ENCODE measurements around the gene SLCO4A1.

The SLCO4A1 gene, protein sequence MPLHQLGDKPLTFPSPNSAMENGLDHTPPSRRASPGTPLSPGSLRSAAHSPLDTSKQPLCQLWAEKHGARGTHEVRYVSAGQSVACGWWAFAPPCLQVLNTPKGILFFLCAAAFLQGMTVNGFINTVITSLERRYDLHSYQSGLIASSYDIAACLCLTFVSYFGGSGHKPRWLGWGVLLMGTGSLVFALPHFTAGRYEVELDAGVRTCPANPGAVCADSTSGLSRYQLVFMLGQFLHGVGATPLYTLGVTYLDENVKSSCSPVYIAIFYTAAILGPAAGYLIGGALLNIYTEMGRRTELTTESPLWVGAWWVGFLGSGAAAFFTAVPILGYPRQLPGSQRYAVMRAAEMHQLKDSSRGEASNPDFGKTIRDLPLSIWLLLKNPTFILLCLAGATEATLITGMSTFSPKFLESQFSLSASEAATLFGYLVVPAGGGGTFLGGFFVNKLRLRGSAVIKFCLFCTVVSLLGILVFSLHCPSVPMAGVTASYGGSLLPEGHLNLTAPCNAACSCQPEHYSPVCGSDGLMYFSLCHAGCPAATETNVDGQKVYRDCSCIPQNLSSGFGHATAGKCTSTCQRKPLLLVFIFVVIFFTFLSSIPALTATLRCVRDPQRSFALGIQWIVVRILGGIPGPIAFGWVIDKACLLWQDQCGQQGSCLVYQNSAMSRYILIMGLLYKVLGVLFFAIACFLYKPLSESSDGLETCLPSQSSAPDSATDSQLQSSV

DNA sequence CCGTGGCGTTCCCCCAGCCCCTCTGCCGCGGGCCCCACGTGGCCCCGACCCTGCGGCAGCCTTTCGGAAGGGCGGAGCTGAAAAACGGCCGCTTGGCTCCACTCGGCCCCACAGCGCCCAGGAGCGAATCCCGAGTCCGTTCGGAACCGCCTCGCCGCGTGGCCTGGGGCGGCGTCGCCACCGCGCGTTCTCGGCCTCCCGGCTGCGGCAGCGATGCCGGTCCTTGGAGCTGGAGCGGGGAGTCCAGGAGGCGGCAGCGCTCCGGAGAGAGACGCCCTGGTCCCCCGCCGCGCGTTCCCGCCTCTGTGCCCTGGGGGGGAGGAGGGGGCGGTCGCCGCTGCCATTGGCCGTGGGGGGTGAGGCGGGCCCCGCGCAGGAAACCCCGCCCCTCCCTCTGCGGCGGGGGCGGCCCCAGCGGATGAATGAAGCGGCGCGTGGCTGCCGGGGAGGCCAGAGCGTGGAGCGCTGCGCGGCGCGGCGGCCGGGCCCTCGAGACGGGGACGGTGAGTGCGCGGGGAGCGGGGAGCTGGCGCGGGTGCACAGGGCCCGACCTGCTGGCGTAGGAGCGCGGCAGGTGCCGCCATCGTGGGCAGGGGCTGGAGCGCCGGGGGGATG lies at the start of gene SLCO4A1:
Gene SLCO4A1 (plus strand): TSS at position 453 of the 615 bp plus-strand sequence. CDS start 13,952 bp downstream, outside the sequence.
- peak; percentile 70 to 84 for DNase-seq (ENCODE audit: low read depth in 2 of 2)

DNA sequence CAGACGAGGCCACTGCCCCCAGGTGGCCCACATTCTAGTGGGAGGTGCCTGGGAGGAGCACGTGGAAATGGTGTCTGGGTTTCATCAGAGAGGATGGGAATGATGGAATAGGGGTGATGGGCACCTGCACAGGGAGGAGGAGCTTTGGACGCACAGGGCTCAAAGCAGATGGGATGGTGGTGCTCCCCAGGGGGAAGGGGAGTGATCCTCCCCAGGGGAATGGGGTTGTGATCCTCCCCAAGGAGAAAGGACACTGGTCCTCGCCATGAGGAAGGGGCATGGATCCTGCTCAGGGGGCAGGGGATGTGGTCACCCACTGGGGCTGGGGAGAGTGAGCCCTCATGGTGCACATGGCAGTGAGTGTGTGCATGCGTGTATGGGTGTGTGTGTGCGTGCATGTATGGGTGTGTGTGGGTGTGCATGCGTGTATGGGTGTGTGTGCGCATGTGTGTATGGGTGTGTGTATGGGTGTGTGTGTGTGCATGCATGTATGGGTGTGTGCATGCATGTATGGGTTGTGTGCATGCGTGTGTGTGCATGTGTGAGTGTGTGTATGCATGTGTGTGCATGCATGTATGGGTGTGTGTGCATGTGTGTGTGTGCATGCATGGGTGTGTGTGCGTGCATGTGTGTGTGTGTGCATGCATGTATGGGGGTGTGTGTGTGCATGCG lies 49.7 kb upstream of the SLCO4A1 start:
- DNase-seq (ENCODE audit: low read depth in 2 of 2) = no peak

- DNase-seq (ENCODE audit: low read depth in 2 of 2) = no peak
Observed at GRCh38 chr20:62593616-62594015, 48.7 kb upstream of the SLCO4A1 start.

DNA sequence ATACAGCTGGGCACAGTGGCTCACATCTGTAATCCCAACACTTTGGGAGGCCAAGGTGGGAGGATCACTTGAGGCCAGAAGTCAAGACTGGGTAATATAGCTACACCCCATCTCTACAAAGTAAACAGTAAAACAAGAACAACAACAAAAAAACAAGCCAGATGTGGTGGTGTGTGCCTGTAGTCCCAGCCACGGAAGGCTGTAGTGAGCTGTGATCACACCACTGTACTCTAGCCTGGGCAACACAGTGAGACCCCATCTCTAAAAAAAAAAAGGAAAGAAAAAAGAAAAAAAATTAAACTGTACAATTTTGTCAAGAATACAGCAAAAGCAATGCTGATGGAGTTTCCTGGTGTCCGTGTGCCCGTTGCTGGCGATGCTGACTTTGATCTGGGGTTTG lies 47.2 kb upstream of the SLCO4A1 start:
- DNase-seq (ENCODE audit: low read depth in 2 of 2) = no peak

DNA sequence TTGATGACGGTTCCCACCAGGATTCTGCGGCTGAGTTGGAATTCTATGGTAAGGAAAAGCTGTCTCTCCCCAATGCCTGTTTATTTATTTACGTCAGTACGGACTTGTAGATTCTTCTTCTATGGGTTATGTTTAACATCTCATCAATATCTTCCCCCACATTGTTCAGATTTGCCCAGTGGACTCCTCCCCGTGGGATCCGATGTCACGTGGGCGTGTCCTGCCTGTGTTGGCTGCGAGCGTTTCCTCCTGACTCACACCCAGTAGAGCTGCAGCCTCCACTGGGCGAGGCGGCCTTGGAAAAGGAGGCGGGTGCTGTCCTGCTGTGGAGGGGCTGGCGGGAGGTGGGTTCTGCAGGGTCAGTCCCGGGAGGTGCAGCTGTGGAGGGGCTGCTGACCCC lies 46.8 kb upstream of the SLCO4A1 start:
- DNase-seq (ENCODE audit: low read depth in 2 of 2) = no peak

GRCh38 chr20:62596486-62596885 lies 45.8 kb upstream of the SLCO4A1 start:
- no peak for DNase-seq (ENCODE audit: low read depth in 2 of 2)

GRCh38 chr20:62596921-62597320 lies 45.4 kb upstream of the SLCO4A1 start:
- no peak for DNase-seq (ENCODE audit: low read depth in 2 of 2)

DNA sequence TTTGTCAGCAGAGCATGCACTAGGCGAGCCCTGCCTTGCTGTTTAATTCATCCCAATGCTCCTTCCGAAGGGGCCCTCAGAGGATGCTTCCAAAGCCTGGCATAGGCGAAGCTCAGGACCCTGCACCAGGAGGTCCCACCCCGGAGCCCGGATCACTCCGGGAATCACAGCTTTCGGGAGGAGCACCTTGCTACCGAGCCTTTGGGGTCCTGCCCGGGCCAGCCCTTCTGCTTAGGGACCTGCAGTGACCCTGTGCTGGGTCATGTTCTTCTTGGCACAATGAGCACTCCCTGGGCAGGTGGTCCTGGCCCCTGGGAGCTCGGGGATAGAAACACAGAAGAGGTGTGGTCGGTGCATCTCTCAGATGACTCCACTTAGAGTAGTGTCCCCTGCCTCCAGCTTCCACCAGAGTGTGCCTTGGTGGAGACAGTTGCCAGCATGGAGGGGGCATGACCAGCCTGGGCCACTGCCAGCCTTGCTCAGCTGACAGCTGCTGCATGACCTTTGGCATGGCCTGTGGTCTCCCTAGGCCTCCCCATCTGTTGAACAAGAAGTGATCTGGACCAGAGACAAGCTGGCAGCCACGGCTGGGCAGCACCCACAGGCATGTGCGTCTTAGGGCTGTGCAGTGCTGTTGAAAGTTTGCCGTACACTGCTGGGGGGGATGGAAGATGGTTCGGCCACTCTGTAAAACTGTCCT lies 44.7 kb upstream of the SLCO4A1 start:
- no peak for DNase-seq (ENCODE audit: low read depth in 2 of 2)

DNA sequence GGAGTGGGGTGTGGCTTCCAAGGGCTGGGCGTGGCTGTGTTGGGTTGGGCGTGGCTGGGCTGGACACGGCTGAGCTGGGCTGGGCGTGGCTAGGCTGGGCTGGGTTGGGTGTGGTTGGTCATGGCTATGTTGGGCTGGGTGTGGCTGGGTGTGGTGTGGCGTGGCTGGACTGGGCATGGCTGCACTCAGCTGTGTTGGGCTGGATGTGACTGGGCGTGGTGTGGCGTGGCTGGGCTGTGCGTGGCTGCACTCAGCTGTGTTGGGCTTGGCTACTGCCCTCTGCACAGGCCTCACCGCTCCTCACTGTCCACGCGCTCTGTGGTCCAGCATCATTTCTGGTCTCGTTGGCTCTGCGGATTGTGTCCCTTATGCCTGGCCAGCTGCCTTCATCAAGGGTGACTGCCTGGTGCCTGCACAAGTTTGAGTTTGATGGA lies 43.5 kb upstream of the SLCO4A1 start:
- DNase-seq (ENCODE audit: low read depth in 2 of 2) = no peak

GRCh38 chr20:62599216-62600110 lies 42.8 kb upstream of the SLCO4A1 start:
- no peak for DNase-seq (ENCODE audit: low read depth in 2 of 2)

GRCh38 chr20:62601172-62601571 lies 41.1 kb upstream of the SLCO4A1 start:
- no peak for DNase-seq (ENCODE audit: low read depth in 2 of 2)

- DNase-seq (ENCODE audit: low read depth in 2 of 2) = no peak
Observed at GRCh38 chr20:62601714-62602113, 40.6 kb upstream of the SLCO4A1 start.

GRCh38 chr20:62602550-62602949 lies 39.8 kb upstream of the SLCO4A1 start:
- no peak for DNase-seq (ENCODE audit: low read depth in 2 of 2)

- peak in 1 of 2 donors; percentile 42 for DNase-seq (ENCODE audit: low read depth in 2 of 2)
Observed at GRCh38 chr20:62603021-62603906, 39.0 kb upstream of the SLCO4A1 start.

DNA sequence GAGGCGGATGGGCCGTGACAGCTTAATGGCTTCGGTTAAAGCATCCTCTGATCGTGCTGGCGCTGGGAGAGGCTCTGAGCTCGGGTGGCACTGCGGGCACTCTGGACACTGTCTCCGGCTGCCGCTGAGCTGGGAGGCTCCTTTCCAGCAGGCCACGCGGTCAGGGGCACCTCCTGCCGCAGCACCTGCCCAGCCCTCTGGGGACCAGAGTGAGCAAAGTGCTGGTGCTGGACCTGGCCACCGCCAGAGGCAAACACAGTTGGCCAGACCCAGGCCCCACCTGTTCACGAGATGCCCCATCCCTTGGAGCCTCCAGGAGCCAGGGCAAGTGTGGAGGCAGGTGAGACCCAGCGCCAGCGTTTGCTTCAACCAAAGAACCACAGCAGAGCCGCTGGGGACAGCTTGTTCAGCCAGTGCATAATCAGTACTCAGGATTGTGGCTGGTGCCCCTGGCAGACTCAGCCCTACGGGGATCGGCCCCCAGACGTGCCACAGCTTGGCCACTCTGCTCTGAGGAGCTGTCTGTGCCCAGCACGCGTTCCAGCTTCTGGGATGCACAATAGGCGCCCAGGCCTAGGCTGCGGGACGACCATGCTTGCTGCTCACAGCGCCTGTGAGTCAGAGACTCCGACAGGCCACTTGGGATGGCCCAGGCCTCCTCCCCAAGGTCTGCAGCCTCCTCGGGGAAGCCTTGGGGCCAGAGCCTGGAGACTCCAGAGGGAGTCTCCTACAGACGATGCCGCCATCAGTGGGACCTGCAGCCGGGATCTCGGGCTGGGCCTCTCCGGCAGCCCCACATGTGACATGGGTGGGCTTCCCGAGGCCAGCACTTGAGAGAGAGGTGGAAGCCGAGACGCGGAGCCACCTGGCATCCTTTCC lies 38.2 kb upstream of the SLCO4A1 start:
- no peak for DNase-seq (ENCODE audit: low read depth in 2 of 2)

GRCh38 chr20:62604796-62605195 lies 37.5 kb upstream of the SLCO4A1 start:
- DNase-seq (ENCODE audit: low read depth in 2 of 2) = no peak

DNA sequence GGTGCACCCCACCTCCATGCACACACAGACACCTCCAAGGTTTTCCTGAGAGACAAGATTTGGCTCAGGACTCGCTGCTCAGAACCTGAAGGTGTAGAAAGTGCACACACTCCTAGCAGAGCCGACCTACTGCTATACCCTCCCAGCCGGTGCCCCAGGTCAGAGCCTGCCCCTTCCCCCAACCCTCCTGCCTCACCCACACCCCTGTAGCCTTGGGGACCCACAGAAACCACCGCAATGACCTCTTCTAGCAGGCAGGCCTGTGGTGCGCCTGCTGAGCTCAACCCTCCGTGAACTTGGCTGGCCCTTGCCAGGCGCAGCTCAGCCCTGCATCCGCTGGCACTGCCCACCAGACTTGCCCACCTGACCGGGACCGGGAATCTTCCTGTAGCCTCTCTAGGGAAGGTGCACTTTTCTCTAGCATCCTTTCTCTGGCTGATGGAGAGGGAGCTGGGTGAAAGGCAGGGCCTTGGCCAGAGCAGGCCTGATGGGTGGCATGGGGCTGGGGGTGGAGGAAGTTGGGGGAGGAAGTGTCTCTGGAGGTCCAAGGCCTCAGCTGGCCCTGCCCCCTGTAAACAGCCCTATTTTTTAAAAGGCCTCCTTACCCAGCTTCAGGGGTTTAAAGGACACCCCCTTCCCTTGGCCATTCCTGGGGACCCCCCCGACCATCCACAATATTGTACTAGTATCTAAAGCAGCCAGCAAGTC lies 36.9 kb upstream of the SLCO4A1 start:
- no peak for DNase-seq (ENCODE audit: low read depth in 2 of 2)

DNA sequence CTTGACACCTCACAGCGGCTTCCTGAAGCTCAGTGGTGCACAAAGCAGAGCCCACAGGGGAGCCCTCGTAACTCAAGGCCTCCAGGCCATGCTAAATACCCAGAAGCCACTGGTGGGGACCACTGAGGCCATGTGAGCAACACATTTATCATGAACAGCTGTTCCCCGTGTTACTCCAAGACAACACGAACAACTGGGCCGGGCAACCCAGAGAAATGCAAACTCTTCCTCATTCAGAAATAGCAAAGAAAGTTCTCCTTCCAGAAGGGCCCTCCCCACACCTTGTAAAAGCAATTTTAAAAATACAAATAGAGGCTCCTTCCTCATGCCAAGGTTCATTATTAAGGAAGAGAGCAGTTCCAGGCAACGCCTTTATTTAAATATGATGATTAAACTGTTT lies 36.3 kb upstream of the SLCO4A1 start:
- no peak for DNase-seq (ENCODE audit: low read depth in 2 of 2)

All from stimulated activated CD8-positive, alpha-beta memory T cell treated with anti-CD3 and anti-CD28 coated beads, Interleukin-15, amount 100 ng/mL, for 4 hours (primary cell).